ENCODE data around the gene GNB1.
"Not testable (repeated sequence)": the region's sequence is repeated elsewhere in the genome, so short reads cannot be mapped to it uniquely, and the experiment has no call there.

GRCh38 chr1:1737675-1738590 lies 153.0 kb downstream of the GNB1 start:
- TF ChIP-seq CTCF (IDR thresholded peaks at IDR 0.05; ENCODE audit: poor library complexity); EZH2 (IDR thresholded peaks at IDR 0.05; ENCODE audit: borderline replicate concordance): not testable (repeated sequence)
